Activated CD8-positive, alpha-beta T cell treated with anti-CD3 and anti-CD28 coated beads for 36 hours (primary cell): ENCODE data around the gene ZNF100. TPM values are rescaled to one million over a fixed set of nuclear protein-coding genes. Genes with fewer than 3 reads are reported as not detected.
A peak's percentile ranks its signal among the peaks of the same experiment; 100 is the strongest.

Source experiments
- ATAC-seq: fragments of 200-7000 bp; cut with Tn5 transposase; one replicate; pipeline ENCODE4 v1.10.0; 2021; ENCODE audit warnings: mild to moderate bottlenecking, moderate library complexity
- CTCF ChIA-PET: fragments of 350-600 bp; sonication (Branson Sonifier 250); formaldehyde crosslinking; loops from one replicate; lab custom pipeline; 2021; ENCODE audit warnings: antibody characterized with exemption; lab: Charles Lee
- POLR2A ChIA-PET: fragments of 350-600 bp; sonication (Branson Sonifier 250); formaldehyde crosslinking; loops from one replicate; lab custom pipeline; 2021; ENCODE audit warnings: antibody characterized with exemption; lab: Charles Lee
- DNase-seq: peaks from one replicate; pipeline ENCODE4 v3.0.0-alpha.2; 2020
- H3K27ac Mint-ChIP-seq: one replicate; pipeline ENCODE4 v1.8.0; 2021; ENCODE audit warnings: mild to moderate bottlenecking, mixed read lengths
- H3K27me3 Mint-ChIP-seq: one replicate; pipeline ENCODE4 v1.8.0; 2021; ENCODE audit warnings: mixed read lengths
- H3K36me3 Mint-ChIP-seq: one replicate; pipeline ENCODE4 v1.8.0; 2021; ENCODE audit warnings: low read depth, mixed read lengths
- H3K4me1 Mint-ChIP-seq: one replicate; pipeline ENCODE4 v1.8.0; 2021; ENCODE audit warnings: low read depth, mixed read lengths
- H3K4me3 Mint-ChIP-seq: one replicate; pipeline ENCODE4 v1.8.0; 2021; ENCODE audit warnings: mild to moderate bottlenecking, moderate library complexity, mixed read lengths
- H3K9me3 Mint-ChIP-seq: one replicate; pipeline ENCODE4 v1.8.0; 2021; ENCODE audit warnings: mixed read lengths
- intact Hi-C: fragments of 100-400 bp; cut with micrococcal nuclease; formaldehyde crosslinking; loops from one replicate; pipeline ENCODE4 v1.10.0; 2022
- total RNA-seq, 2 experiments: library from RNA; stranded (reverse); gene quantifications; one replicate each; pipeline ENCODE4 v1.2.3, GENCODE V29; 2021
- TF ChIP-seq, protein P1 (sequence below): fragments of 200-600 bp; IDR thresholded peaks from one replicate; pipeline ENCODE4 v1.8.0; 2022; ENCODE audit warnings: antibody characterized with exemption, mild to moderate bottlenecking

ZNF100 gene
- total RNA-seq, 2 experiments from 2014 or later = 18.9 to 23.8 TPM

DNA sequence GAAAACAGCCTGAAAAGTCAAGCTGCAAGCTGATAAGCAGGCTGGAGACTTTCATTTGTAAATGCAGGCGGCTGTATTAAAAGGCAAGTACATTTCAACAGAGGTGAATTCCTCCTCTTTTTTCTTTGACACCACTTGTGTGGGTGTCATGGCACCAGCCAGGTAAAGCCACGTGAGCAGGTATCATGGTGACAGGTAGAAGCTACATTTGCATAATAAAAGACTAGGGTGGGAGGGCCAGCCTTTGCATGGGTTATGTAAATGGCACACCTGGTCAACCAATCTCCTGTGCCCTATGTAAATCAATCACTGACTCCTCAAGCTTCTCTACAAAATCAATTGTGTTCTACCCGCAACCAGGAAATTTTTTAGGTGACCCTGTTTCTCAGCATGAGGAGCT lies 68.2 kb downstream of the ZNF100 start:
- CTCF ChIA-PET = interaction anchor here (0.7 to 0.9 kb wide), 2 partner anchors 14 to 215 kb away, joined by 3 read pairs; no protein-coding TSS in a partner anchor
- no peaks in the 10 kb centered on the region for H3K4me1 Mint-ChIP-seq
- no peak overlapping the region for H3K27ac Mint-ChIP-seq
- intact Hi-C loops = loop anchor here (2.0 to 5.0 kb wide), 2 partner anchors 217 to 494 kb away; no protein-coding TSS in a partner anchor
- H3K9me3 Mint-ChIP-seq = no peaks in the 10 kb centered on the region
- H3K4me3 Mint-ChIP-seq = no peak overlapping the region
- H3K36me3 Mint-ChIP-seq = no peaks in the 10 kb centered on the region
- POLR2A ChIA-PET = no interaction called here
- ATAC-seq (no peak), DNase-seq (no peak)
- no peaks in the 10 kb centered on the region for H3K27me3 Mint-ChIP-seq
- TF ChIP-seq, protein P1, sequence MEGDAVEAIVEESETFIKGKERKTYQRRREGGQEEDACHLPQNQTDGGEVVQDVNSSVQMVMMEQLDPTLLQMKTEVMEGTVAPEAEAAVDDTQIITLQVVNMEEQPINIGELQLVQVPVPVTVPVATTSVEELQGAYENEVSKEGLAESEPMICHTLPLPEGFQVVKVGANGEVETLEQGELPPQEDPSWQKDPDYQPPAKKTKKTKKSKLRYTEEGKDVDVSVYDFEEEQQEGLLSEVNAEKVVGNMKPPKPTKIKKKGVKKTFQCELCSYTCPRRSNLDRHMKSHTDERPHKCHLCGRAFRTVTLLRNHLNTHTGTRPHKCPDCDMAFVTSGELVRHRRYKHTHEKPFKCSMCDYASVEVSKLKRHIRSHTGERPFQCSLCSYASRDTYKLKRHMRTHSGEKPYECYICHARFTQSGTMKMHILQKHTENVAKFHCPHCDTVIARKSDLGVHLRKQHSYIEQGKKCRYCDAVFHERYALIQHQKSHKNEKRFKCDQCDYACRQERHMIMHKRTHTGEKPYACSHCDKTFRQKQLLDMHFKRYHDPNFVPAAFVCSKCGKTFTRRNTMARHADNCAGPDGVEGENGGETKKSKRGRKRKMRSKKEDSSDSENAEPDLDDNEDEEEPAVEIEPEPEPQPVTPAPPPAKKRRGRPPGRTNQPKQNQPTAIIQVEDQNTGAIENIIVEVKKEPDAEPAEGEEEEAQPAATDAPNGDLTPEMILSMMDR = no peak

DNA sequence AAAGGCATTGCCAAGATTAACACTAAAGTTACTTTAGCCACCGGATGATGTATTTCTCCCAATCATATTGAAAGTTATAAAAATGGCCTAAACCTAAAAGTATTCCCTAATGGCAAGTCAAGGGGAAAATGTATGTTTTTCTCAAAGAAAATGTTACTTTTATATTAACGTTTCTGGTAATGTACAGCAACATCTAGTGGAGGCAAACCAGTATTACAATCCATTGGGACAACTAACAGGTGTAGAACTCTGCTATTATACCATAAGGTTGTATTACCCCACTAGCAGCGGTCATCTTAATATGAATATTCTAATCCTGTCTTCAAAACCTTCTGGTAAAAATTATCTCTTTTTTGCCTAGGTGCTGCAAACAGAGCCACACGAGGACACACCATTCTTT lies 69.2 kb downstream of the ZNF100 start:
- intact Hi-C loops = loop anchor here (2.0 to 5.0 kb wide), 2 partner anchors 216 to 493 kb away; no protein-coding TSS in a partner anchor
- TF ChIP-seq, protein P1 = peak; percentile 75
- CTCF ChIA-PET = interaction anchor here (0.8 to 1.5 kb wide), 4 partner anchors 11 to 499 kb away, joined by 3 to 4 read pairs (median 4); partner anchors contain the start of gene ZNF429
- H3K9me3 Mint-ChIP-seq = no peaks in the 10 kb centered on the region
- POLR2A ChIA-PET = no interaction called here
- no peaks in the 10 kb centered on the region for H3K4me1 Mint-ChIP-seq
- H3K27ac Mint-ChIP-seq = no peak overlapping the region
- H3K4me3 Mint-ChIP-seq = no peak overlapping the region
- DNase-seq (no peak), ATAC-seq (peak; percentile 61)
- H3K36me3 Mint-ChIP-seq = no peaks in the 10 kb centered on the region
- no peaks in the 10 kb centered on the region for H3K27me3 Mint-ChIP-seq

- intact Hi-C loops = loop anchor here (2.0 to 5.0 kb wide), 2 partner anchors 215 to 493 kb away; no protein-coding TSS in a partner anchor
- TF ChIP-seq, protein P1 = no peak
- ChIA-PET POLR2A (no interaction called here), CTCF (interaction anchor here (0.8 to 1.5 kb wide), 5 partner anchors 10 to 498 kb away, joined by 3 to 5 read pairs (median 4); partner anchors contain the start of genes ZNF429 and ZNF493)
- DNase-seq = no peak
- Mint-ChIP-seq H3K27me3 (no peaks in the 10 kb centered on the region), H3K4me1 (no peaks in the 10 kb centered on the region), H3K27ac (no peak overlapping the region), H3K9me3 (no peaks in the 10 kb centered on the region), H3K36me3 (no peaks in the 10 kb centered on the region), H3K4me3 (no peak overlapping the region)
- ATAC-seq = no peak
Measured at GRCh38 chr19:21697698-21698097, 69.7 kb downstream of the ZNF100 start.

DNA sequence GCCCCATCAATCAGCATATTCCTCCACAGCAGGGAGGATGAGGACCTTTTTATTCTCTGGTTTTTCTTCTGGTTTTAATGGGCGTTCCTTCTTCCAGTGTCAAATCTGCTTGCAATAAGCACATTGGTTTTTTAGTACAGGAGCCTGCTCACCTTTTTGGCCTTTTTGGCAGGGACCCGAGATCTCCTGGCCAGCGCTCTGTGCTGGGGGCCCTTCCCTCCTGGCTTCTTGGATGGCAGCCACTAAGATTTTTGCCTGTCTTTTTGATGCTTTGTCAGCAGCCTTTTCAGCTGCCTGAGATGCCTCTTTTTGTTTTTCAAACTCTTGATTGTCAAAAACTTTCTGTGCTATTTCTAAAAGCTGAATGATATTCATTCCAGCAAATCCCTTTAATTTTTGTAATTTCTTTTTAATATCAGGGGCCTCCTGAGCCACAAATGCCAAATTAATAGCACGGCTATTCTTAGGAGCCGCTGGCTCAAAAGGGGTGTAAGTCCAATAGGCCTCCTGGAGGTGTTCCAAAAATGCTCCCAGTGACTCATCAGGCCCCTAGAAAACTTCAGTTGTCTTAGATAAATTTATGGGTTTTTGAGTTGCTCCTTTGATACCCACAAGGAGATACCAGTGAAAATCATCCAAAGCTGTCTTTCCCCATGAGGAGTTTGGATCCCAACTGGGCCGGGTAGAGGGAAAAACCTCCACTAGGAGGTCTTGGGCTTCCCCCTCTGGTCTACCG lies 73.0 kb downstream of the ZNF100 start:
- no peak overlapping the region for H3K4me3 Mint-ChIP-seq
- ATAC-seq (no peak), DNase-seq (no peak)
- H3K36me3 Mint-ChIP-seq = no peaks in the 10 kb centered on the region
- CTCF ChIA-PET = no interaction called here
- intact Hi-C loops = no loop called here
- H3K27ac Mint-ChIP-seq = no peak overlapping the region
- POLR2A ChIA-PET = no interaction called here
- H3K9me3 Mint-ChIP-seq = no peaks in the 10 kb centered on the region
- no peaks in the 10 kb centered on the region for H3K27me3 Mint-ChIP-seq
- TF ChIP-seq, protein P1 = no peak
- no peaks in the 10 kb centered on the region for H3K4me1 Mint-ChIP-seq

GRCh38 chr19:21693399-21693798 lies 74.0 kb downstream of the ZNF100 start:
- DNase-seq = no peak
- no peaks in the 10 kb centered on the region for H3K36me3 Mint-ChIP-seq
- ATAC-seq = no peak
- no peak overlapping the region for H3K4me3 Mint-ChIP-seq
- TF ChIP-seq, protein P1 = no peak
- no peaks in the 10 kb centered on the region for H3K4me1 Mint-ChIP-seq
- intact Hi-C loops = no loop called here
- ChIA-PET POLR2A (no interaction called here), CTCF (no interaction called here)
- H3K27me3 Mint-ChIP-seq = no peaks in the 10 kb centered on the region
- no peaks in the 10 kb centered on the region for H3K9me3 Mint-ChIP-seq
- no peak overlapping the region for H3K27ac Mint-ChIP-seq
